Ammon's horn (tissue), 1 donor: ENCODE measurements around the gene NFYA.
"Not testable (repeated sequence)": the region's sequence is repeated elsewhere in the genome, so short reads cannot be mapped to it uniquely, and the experiment has no call there.

Experiments used
- DNase-seq: peaks from one replicate; pipeline ENCODE4 v3.0.0-alpha.2; 2016; ENCODE audit warnings: low spot score

The NFYA gene

DNA sequence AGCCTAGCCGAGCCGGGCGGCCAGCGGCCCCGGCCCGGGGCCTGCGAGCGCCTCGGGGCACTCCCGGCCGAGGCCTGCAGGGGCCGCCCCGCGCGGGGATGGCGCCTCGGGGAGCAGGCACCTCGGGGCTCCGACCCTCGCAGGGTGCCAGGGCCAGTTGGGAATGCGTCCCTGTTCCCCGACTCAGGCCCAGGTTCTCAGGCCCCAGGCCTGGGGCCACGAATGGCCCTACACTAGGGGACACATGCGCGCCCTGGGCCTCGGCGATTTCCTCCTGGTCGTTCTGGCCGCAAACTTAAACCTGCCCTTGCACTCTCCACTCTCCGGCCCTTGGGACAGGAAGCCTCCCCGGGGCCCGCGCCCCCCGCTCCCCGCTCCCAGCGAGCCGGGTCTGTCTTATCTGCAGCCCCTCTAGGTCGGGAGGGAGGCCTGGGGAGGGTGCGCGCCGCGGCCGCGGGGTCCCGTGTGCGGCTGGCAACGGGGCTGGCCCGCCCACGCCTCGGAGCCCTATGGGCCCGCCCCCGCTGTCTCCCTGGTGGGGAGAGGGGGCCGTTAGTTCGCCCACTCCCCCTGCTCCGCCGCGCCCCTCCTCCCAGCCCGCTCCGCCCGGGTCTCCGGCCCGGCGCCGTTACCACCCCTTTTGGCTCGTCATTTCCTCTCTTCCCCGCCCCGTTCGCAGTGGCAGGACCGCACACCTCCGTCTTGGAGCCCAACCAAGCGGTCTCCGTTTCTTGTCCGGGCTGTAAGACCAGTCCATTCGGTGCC, 611 bp downstream of the NFYA start:
- peak; percentile 80 for DNase-seq

DNA sequence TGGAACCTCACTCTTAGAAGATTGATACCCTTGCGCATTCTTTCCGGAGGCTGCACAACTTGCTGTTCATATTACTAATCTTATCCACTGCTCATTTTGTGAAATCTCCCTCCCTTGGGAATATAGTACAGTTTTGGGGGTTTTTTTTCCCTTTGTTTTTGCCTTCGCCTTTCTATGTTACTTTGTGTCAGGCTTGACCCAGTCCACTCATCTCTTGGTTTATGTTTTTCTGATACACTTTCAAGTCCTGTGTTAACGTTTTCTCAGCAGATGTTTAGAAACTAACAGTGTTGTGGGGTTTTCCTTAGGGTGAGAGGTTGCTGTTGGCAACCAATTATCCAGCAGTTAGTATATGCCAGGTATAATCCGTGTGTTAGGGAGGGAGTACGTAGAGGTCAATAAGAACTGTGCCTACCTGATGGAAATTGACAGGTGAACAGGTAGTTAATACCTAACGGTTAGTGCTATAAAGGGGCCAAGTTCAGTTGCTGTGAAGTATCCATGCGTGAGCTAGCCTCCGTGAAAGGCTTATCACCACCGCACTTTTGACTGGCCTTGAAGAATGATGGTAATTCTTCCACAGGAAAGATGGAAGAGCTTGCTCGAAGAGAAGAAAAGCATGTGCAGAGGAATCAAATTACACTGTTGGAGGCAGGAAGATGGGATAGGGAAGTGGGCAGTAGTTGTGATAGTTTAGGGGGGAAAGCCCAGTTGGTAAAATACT, 1.4 kb downstream of the NFYA start:
- DNase-seq: no peak

DNA sequence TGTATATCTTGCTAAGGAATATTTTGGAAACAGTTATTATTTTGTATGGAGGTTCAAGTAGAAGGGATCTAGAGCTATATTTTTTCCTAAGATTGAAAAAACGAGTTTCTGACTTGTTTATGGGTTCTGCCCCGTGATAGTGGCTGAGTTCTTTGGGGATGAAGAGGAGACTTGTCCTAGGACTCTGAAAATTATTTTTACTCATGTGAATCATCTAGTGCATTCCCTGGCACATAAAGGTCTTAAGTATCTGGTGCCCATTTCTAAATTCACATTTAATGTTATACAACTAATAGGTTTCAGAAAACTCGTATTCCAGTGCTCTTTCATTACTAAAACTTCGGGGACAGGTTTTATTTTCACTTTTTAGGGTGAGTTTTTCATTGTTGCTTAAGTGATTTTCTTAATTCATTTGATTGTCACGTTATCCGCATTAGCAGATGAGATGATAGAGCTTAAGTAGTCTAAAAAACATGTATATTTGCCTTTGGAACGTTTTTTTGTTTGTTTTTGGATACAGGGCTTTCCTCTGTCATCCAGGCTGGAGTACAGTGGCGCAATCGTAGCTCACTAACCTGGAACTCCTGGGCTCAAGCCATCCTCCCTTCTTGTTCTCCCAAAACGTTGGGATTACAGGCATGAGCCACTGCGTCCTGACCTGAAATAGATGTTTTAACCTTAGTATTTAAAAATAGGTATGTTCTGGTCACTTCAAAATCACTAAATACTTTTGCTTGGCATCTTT, 2.1 kb downstream of the NFYA start:
- DNase-seq: no peak

DNA sequence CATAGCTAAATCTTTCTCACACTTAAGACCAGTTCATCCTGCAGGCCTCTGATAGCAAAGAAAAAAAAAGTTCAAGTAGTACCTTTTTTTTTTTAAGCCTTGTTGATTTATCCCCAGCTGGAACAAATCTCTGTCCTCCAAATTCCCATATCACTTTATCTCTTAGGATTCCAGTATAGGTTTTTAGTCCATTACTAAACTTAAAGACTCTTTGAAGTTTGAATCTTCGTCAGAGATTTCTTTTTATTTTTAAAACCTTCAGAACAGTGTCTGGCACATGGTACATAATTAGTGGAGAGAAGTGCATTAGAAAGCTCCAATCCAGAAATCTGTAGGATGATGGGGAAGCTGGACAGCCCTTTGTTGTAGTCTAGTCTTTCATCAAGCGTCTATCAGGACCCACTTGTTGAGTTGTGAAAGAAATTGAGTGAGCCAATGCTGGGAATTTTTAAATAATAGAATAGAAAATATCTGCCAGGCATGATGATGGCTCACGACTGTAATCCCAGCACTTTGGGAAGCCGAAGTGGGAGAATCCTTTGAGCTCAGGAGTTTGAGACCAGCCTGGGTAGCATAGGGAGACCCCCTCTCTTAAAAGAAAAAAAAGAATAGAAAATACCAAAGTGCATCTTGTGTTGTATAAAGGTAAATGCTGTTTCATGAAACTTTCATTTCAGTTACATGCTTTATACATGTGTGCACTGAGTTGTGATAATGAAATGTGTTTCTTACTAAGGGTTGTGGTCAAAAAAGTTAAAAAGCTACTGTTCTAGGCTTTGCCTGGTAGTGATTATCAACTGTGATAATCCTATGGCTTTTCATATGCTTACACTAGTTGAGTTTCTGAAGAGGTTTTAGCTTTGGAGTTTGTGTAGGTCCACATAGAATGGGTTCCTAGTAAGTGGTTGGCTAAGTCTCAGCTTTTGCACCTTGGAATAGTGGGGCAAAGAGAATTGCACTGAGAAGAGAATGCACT, 3.2 kb downstream of the NFYA start:
- no peak for DNase-seq

DNA sequence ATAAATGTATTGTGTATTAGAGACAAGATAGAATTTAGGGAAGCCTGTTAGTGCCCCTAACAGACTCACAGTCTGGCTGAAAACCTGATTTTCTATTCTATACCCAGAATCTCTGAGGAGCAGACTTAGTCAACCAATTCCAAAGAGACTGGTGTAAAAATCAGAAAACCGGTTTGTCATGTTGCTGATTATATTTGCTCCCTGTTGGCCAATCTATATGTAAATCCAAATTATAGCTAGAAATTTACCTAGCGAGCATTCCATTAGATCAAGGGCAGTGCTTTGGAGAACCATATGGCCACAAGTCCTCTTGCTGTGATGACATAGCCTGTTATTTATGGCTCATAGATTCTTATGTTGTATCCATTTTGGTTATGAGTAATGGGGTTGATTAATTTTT, 4.8 kb downstream of the NFYA start:
- no peak for DNase-seq

DNA sequence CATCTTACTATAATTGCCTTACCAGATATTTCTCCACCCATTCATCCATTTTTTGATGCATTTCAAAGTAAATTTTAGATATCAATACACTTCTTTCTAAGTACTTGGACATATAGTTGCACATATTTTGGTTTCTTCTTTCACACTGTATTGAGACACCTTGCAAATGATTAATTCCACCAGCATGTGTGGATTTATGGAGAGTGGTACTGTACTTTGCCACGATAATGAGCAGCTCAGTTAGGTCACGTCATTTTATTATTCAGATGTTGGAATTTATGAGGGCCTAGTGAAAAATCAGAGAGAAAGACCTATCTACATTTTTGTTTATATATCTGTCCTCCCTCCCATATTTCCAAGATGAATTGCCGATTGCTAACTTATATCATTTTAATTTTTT, 5.3 kb downstream of the NFYA start:
- no peak for DNase-seq

DNA sequence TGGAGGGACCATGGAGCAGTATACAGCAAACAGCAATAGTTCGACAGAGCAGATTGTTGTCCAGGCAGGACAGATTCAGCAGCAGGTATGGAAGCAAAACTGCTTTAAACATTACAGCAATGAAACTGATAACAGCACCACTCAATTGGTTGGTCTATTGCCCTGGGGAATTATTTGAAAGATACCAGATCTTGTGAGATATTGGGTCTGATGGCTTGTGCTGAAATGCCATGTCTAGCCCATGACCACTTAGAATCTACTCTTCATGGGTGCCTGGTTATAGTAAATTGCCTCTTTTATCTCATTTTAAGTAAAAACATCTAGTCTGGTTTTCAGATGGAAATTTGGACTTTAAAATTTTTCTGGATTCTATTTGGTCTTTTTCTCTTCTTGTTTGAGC, 6.3 kb downstream of the NFYA start:
- no peak for DNase-seq

DNA sequence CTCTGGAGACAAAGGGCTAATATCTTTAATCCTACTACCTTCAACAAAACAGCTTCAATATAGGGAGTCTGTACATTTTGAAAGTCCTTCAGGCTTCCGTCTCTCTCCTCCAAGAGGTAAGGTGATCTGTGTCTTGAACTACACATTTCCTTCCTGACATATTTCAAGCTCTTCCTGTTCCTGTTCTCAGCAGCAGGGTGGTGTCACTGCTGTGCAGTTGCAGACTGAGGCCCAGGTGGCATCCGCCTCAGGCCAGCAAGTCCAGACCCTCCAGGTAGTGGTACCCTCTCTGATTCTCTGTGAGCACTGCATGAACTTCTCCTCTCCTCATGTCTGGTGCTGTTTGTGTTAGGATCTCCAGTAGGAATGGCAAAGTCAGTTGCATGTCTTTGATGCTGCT, 7.8 kb downstream of the NFYA start:
- DNase-seq: no peak

DNA sequence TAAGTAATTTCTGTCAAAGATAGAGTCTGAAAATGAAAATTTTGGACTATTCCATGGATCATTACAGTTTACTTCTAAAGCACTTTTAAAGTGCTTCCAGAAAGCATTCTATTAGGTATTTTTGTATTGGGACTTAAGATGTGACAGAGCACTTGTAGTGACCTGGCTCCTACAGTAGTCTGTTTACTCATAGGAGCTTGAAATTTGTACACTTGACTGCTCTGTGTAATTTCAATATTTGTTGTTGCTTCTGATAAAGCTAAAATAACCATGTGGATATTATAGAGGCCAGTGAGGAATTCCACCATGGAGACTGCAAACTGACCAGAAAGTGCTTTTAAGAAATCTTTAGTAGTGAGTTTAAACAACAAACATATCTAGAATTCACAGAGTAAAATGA, 10.3 kb downstream of the NFYA start:
- DNase-seq: no peak

DNA sequence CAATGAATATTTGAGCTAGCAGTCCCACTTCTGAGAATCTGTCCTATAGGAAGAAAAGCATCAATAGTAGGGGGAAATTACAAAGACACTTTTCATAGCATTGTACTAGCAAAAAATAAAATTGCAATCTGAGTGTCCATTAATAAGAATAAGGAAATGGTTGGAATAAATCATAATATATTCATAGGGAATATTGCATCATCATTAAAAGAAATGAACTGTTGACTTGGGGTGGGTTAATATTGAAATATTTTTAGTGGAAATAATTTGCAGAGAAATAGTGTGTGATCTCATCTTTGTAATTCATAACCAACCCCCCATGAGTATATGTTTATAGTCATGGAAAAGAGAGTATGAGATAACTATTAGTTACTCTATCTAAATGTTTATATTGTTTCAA, 12.4 kb downstream of the NFYA start:
- DNase-seq: no peak

DNA sequence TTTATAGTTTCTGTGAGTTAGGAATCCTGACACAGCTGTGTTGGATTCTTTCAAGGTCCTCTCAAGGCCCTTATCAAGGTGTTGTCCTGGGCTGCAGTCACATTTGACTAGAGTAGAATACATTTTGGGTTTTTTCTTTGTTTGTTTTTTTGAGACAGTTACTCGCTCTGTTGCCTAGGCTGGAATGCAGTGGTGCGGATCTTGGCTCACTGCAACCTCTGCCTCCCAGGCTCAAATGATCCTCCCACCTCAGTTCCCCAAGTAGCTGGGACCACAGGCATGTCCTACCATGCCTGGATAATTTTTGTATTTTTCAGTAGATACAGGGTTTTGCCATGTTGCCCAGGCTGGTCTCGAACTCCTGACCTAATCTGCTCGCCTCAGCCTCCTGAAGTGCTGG, 15.7 kb downstream of the NFYA start:
- no peak for DNase-seq

DNA sequence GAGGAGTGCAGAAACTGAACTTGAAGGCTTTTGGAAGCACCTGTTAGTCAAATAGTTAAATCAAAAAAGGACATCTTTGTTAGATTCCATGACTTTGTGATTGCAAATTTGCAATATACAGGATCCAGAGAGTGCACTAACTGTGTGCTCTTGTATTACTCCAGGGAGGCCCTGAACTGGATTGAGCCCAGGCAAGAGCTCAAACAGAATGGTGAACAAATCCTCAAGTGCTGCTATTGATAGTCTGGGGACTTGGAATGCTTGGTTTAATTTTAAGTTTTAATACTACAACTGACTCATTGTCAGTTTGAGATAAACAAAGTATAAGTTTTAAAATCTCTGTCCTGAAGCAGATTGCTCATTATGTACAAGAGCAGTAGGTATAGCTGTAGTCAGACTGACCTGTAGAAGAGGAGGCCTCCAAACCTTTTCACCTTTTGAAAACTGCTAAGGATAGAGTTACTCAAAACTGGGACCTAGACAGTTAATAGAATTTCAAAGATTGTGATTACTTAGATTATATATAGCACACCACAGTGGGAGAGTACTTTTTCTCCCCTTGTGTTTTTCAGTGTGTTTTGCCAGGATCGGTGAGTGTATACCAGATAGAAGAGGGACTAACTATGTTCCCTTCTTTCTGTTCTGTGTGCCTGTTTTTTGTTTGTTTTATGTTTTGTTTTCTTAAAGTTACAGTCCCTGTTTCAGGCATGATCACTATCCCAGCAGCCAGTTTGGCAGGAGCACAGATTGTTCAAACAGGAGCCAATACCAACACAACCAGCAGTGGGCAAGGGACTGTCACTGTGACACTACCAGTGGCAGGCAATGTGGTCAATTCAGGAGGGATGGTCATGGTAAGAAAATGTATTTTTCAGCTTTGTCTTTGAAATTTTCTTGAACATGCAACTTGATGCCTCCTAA, 18.3 kb downstream of the NFYA start:
- DNase-seq: no peak

DNA sequence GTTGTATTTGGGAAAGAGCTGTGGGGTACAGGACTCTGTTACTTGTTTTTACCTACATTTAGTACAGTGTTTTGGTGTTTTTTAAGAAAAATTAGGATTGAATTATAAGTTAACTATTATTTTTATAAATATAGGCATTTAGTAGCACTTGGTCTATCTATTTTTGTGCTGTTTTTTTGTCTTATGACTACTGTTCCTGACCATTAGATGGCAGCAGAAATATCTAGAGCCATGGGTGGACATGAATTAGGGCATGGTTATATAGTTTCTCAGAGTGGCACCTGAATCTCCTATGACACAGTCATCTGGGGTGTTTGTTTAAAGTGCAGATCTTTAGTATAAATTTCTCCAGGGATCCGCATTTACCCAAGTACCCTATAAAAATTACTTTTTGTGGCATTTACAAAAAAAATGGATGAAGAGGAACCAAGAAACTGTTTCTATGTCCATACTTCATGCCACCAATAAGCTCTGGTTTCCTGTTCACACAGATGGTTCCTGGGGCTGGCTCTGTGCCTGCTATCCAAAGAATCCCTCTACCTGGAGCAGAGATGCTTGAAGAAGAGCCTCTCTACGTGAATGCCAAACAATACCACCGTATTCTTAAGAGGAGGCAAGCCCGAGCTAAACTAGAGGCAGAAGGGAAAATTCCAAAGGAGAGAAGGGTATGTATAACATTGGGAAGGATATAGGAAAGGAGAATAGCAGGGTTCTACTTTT, 19.8 kb downstream of the NFYA start:
- DNase-seq: no peak

DNA sequence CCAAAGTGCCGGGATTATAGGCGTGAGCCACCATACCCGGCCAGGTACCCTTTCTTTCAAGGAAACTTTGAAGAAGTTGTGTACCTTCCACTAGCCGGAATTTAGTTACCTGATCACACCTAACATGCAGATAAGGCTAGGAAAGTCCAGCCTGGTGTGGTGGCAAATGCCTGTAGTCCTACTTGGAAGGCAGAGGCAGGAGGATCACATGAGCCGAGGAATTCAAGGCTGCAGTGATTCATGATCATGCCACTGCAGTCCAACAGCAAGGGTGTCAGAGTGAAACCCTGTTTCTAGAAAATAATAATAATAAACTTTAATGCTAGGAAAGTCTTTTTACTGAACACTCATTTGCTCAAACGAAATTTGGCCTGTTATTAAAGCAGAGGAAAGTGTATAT, 21.0 kb downstream of the NFYA start:
- DNase-seq: no peak

DNA sequence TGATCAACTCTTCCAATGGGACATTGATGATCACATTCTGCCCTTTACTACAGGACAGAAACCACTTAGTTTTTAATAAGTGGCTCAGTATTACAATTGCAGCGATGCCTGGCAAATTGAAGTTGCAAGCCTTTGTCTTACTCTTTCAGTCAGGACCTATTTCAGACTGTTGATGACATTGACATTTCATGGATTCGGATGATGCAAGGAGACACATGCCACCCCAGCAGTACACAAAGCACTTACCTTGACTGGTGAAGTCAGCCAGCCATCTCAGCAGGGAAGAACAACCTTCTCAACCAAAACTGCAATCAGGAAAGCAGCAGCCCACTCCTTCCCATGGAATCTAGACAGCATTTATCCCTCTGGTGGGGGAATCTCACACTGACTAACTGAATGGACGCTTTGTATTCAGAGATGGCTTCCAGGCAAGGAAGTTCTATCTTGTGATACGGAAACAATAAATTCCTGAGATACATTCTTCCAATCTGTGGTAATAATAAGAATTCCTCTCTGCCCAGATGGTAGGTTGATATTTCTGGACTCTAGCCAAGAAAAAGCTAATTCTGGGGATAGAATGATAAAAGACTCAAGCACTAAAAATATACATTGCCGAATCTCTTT, 24.8 kb downstream of the NFYA start:
- no peak for DNase-seq

DNA sequence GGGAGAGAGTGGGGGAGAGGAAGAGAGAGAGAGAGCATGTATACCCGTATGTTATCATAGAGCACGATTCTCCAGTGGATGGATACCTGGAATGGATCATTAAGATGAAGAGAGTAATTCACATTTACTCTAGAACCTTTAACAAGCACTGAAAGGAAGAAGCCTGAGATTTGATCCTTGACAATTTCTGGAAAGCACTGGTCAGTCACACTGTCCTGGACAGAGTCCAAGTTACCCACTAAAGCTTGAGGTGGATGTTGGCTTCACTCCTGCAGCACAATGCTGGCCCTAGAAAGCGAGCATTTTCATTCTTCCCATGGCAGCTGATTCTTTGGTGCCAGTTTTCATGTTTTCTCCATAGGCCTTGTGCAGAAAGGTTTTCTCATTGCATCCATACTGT, 25.6 kb downstream of the NFYA start:
- DNase-seq: no peak

DNA sequence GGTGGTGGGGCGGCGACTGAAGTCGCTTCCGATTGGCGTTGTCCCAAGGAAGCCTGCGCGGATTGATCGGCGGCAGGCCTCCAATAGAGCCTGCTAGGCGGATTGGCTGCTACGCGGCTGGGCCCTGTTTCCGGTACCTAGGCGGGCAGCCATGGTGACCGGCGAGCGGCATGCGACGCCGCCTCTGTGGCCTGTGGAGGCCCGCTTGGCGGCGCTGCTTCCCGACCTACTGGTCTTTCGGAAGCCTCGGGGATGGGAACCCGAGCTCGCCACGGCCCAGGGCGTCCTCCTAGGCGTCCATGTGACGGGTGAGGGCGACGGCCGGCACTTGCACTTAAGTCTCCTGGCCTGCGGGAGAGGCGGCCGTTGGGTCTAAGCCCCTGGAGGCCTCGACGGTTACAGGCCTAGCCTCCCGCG, 28.1 kb downstream of the NFYA start:
- no peak for DNase-seq

DNA sequence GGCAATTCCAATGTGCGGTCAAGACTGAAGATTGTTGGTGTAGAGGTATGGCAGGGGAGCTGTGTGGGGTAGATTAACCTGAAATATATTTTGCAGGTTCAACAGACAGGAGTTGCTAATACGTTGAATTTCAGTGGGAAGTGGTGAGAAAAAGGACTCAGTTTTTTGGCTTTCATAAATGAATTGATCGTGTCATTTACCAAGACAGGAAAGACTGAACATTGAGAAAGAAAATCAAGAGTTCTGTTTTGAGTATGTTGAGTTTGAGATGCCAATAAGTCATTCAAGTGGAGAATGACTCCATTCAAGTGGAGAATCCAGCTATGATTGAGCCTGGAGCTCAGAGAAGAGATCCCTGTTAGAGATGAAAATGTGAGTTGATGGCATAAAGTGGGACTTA, 31.1 kb downstream of the NFYA start:
- DNase-seq: no peak

DNA sequence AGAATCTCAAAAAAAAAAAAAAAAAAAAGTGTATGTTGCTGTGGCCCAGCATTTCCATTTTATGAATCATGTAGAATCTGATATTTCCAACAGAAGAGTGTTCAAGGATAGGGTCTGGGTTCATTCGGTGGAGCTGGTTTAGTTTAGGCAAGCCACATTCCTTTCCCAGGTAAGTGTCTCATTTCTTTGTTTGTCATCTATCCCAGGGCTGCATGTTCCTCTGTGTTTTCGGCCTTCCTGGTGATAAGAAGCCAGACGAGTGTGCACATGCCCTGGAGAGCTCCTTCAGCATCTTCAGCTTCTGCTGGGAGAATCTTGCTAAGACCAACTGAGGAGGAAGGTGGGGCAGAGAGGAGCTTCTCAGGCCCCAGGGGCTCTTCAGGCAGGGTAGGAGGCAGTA, 38.2 kb downstream of the NFYA start:
- DNase-seq: no peak

DNA sequence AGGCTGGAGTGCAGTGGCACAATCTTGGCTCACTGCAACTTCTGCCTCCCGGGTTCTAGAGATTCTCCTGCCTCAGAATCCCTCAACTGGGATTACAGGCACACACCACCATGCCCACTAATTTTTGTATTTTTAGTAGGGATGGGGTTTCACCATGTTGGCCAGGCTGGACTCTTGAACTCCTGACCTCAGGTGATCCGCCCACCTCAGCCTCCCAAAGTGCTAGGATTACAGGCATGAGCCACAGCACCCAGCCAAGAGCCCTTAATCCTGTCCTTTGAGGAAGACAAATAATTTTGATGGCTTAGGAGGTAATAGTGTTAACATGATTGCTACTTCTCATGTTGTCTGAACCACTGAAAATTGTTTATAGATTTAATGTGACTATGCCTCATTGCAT, 42.3 kb downstream of the NFYA start:
- DNase-seq: not testable (repeated sequence)
